Activated CD4-positive, alpha-beta T cell treated with anti-CD3 and anti-CD28 coated beads for 48 hours (primary cell): ENCODE measurements around the gene FGF11.
A peak's percentile ranks its signal among the peaks of the same experiment; 100 is the strongest.

ENCODE experiments used
- DNase-seq: peaks from one replicate; pipeline ENCODE4 v3.0.0-alpha.2; 2020

FGF11 gene

GRCh38 chr17:7439462-7440112 lies at the start of gene FGF11:
Gene FGF11 (plus strand): TSS chr17:7439512. CDS start chr17:7439621, 109 bp downstream.
- DNase-seq: no peak

- DNase-seq: no peak
Observed at GRCh38 chr17:7389924-7390910, 49.1 kb upstream of the FGF11 start.

GRCh38 chr17:7391307-7391706 lies 48.0 kb upstream of the FGF11 start:
- no peak for DNase-seq

GRCh38 chr17:7392696-7393612 lies 46.4 kb upstream of the FGF11 start:
- no peak for DNase-seq

- peak; percentile 66 for DNase-seq
Observed at GRCh38 chr17:7393613-7394451, 45.5 kb upstream of the FGF11 start.

- DNase-seq: peak; percentile 86
Observed at GRCh38 chr17:7394452-7395191, 44.7 kb upstream of the FGF11 start, which contains the start of gene PLSCR3. Gene PLSCR3 (minus strand): TSS chr17:7394525. CDS start chr17:7394110, 415 bp downstream.

- no peak for DNase-seq
Observed at GRCh38 chr17:7396147-7396546, 43.2 kb upstream of the FGF11 start.

- no peak for DNase-seq
Observed at GRCh38 chr17:7398612-7399011, 40.7 kb upstream of the FGF11 start.

- peak; percentile 31 for DNase-seq
Observed at GRCh38 chr17:7403043-7403726, 36.1 kb upstream of the FGF11 start.

- DNase-seq: no peak
Observed at GRCh38 chr17:7403727-7403976, 35.7 kb upstream of the FGF11 start.

- peak; percentile 96 for DNase-seq
Observed at GRCh38 chr17:7403977-7404736, 35.2 kb upstream of the FGF11 start, which contains the start of gene TMEM256. Gene TMEM256 (minus strand): TSS chr17:7404097. CDS start chr17:7404084, 13 bp downstream.

- DNase-seq: peak; percentile 72
Observed at GRCh38 chr17:7404737-7405349, 34.5 kb upstream of the FGF11 start.

- no peak for DNase-seq
Observed at GRCh38 chr17:7405350-7406234, 33.7 kb upstream of the FGF11 start.

GRCh38 chr17:7406235-7406825 lies 33.0 kb upstream of the FGF11 start:
- DNase-seq: no peak

- no peak for DNase-seq
Observed at GRCh38 chr17:7407082-7407481, 32.2 kb upstream of the FGF11 start.

- no peak for DNase-seq
Observed at GRCh38 chr17:7407485-7408251, 31.6 kb upstream of the FGF11 start, which contains the start of gene NLGN2. Gene NLGN2 (plus strand): TSS chr17:7407845. CDS start chr17:7408256, 411 bp downstream.

GRCh38 chr17:7408252-7408727 lies 31.0 kb upstream of the FGF11 start:
- peak; percentile 25 for DNase-seq
